SKM-1 (cell line): ENCODE results near the gene LILRB1.
A peak's percentile ranks its signal among the peaks of the same experiment; 100 is the strongest.
"Not testable (repeated sequence)": the region's sequence is repeated elsewhere in the genome, so short reads cannot be mapped to it uniquely, and the experiment has no call there.

Experiments used
- DNase-seq: peaks from one replicate; lab custom pipeline; 2025; ENCODE audit not compliant: unreplicated experiment; lab: John Stamatoyannopoulos, UW

The LILRB1 gene

GRCh38 chr19:54630262-54630661, at the start of gene LILRB1:
LILRB1 (plus strand) TSS chr19:54630484; CDS start chr19:54631074, 590 bp downstream.
- not testable (repeated sequence) for DNase-seq

- no peak for DNase-seq
Observed at GRCh38 chr19:54586397-54586796, 43.9 kb upstream of the LILRB1 start.

DNA sequence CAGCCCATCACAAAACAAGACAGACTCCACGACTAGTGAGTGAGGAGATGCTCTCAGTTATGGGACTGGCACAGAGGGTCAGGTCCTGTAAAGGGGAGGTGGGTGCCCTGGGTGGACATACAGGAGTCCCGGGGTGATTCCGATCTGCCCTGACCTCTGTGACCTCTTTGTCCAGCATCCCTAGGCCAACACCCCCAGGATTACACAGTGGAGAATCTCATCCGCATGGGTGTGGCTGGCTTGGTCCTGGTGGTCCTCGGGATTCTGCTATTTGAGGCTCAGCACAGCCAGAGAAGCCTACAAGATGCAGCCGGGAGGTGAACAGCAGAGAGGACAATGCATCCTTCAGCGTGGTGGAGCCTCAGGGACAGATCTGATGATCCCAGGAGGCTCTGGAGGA, 43.3 kb upstream of the LILRB1 start:
- DNase-seq, result no peak

DNA sequence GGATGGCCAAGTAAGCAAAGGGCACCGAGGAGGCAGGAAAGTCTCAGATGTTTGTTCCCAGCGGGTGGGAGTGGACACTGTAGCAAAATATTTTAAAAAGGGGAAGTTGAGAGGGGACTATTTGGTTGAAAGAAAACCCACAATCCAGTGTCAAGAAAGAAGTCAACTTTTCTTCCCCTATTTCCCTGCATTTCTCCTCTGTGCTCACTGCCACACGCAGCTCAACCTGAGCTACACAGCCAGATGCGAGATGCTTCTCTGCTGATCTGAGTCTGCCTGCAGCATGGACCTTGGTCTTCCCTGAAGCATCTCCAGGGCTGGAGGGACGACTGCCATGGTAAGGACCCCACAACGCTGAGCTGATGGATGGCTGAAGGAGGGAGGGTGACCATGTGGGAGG, 36.8 kb upstream of the LILRB1 start, which contains the start of gene LILRA1:
Gene LILRA1 (plus strand): TSS at position 188 of the 400 bp plus-strand sequence. CDS start 613 bp downstream, outside the sequence.
- peak; percentile 18 for DNase-seq

DNA sequence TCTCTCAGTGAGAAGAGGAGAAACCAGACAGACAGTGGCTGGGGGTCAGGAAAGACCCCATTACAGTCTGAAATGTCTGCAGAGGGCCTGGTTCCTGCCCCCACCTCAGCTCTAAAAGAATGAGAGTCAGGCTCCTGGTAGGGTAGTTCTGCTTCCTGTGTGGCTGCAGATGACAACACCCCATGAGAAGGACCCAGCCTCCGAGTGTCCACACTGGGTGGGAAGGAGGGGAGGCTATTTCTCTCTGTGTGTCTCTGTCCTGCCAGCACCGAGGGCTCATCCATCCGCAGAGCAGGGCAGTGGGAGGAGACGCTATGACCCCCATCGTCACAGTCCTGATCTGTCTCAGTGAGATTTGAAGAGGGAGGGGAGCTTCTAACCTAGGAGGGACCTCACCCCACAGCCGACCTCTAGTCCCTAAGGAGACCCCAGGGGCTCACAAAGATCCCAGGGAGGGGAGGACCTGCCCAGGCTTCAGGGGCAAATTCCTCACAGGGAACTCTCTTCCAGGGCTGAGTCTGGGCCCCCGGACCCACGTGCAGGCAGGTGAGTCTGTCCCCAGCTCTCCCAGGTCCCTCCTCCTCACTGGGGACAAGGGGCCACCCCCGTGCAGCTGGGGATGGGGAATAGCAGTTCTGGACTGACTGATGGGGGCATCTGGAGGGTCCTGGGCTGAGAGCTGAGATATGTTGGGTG, 36.2 kb upstream of the LILRB1 start:
- DNase-seq, result not testable (repeated sequence)

GRCh38 chr19:54594737-54595136, 35.5 kb upstream of the LILRB1 start:
- DNase-seq, result no peak

DNA sequence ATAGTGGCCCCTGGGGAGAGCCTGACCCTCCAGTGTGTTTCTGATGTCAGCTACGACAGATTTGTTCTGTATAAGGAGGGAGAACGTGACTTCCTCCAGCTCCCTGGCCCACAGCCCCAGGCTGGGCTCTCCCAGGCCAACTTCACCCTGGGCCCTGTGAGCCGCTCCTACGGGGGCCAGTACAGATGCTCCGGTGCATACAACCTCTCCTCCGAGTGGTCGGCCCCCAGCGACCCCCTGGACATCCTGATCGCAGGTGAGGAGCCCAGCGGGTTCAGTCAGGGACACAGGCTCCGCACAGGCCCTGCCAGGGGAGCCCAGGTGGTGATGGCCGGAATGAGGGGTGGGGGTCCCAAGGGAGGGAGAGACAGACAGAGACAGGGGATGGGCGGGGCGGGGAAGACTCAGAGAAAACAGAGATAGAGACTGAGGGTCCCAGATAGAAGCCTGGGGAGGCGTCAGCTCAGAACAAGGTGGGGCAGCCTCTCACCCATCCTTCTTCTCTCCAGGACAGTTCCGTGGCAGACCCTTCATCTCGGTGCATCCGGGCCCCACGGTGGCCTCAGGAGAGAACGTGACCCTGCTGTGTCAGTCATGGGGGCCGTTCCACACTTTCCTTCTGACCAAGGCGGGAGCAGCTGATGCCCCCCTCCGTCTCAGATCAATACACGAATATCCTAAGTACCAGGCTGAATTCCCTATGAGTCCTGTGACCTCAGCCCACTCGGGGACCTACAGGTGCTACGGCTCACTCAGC, 34.4 kb upstream of the LILRB1 start:
- DNase-seq, result not testable (repeated sequence)

DNA sequence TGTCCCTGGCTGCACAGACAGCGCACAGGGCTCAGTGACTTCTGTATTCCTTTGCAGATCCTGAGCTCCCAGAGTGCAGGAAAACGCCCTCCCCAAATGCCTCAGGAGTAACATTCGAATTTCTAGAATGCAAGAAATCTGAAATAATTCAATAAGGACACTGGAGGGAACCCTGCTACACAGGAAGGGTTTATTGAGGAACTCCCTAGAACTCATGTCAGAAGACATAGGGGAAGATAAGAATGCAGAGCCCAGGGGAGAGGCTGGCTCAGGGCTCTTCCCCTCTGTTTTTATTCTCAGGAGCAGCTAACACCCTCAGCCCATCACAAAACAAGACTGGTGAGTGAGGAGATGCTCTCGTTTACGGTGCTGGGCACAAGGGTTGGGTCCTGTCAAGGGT, 30.1 kb upstream of the LILRB1 start:
- DNase-seq, result no peak

DNA sequence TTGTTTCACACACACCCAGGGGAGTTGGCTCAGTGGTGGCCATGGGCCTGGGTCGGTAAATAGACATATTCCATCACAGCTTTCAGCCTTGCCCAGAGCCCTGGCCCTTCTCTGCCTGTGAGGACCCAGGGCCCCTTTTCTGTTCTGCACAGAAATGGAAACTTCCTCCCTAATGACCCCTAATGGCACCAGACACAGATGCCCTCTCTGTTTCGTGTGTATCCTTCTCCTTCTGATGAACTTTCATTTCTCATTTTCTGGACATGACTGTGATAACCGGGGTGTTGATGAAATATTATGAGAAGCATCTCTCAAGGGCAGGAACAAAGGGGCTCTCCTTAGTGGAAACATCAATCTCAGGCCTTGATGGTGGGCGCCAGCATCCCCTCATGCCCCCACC, 24.1 kb upstream of the LILRB1 start:
- DNase-seq, result no peak

GRCh38 chr19:54606891-54607784, 23.1 kb upstream of the LILRB1 start:
- no peak for DNase-seq

- no peak for DNase-seq
Observed at GRCh38 chr19:54607785-54608150, 22.5 kb upstream of the LILRB1 start.

DNA sequence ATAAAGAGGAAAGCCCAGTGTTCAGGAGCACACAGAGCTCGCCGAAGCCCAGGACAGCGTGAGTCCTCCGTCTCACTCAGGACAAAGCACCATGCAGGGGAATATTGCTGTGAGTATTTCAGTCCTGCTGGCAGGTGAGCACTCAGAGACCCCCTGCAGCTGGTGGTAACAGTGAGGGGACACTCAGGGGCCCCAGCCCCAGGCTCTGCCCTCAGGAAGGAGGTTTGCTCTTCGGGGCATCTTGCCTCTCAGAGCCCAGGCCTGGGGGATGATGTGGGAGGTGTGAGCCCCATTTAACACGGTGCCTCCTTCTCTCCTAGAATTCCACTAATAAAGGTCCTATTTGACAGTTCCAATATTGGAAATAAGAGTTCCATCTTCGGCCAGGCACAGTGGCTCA, 22.1 kb upstream of the LILRB1 start:
- DNase-seq, result no peak

DNA sequence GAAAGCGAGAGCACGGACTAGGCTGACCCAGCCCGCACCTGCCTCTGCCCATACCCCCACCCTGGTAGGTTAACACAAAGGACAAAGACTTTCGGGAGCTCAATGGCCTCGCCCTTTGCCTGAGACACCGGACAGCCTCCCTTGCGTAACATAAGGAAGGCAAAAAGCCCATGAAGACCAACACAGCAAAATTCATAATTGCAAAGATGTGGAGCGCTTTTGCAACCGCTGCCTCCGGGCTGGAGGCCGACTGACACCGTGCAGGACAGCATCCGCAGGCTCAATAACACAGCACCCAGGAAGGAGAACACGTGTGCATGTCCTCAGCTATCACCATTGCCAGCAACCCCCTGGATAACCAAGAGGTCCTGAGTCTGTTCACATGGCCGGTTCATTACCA, 21.5 kb upstream of the LILRB1 start:
- no peak for DNase-seq

DNA sequence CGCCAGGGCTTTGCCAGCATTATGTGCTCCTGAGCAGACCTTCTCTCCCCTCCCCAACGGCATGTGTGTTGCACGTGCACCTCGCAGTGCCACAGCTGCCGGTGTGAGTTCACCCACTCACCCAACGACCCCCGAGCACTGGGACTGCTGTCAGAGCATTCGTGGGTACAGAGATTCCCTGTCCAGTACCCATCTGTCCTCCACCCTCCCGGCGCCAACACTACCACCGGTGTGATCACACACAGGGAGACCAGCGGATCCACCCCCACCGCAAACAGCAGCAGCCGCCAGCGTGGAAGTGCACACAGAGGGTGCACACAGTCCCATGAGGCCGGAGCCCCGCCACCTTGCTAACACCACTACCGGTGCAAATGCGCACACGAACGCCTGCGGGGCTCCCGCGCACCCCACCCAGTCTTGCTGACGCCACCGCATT, 20.9 kb upstream of the LILRB1 start:
- DNase-seq, result no peak

DNA sequence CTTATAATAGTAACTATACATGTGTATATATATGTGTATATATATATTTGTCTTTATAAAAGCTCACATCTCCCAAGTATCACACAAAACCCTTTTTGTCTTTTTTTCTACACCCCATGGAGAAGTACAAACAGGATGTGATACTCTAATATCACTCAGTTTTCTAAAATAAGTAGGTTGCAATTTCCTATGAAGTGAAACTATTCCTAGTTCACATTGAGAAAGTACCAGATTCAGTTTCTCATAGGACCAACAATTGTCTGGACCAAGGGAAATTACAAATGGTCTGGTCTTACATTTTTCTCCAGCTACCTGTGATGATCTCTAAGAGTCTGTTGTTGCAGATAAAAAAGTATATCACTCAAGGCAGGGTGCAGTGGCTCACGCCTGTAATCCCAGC, 17.9 kb upstream of the LILRB1 start:
- DNase-seq, result no peak

DNA sequence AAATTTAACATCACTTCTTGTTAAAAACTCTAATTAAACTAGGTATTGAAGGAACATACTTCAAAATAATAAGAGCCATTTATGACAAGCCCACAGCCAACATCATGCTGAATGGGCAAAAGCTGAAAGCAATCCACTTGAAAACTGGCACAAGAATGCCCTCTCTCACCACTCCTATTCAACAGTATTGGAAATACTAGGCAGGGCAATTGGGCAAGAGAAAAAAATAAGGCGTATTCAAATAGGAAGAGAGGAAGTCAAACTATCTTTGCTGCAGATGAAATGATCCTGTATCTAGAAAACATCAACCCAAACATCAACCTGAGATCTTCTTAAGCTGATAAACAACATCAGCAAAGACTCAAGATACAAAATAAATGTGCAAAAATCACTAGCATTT, 15.6 kb upstream of the LILRB1 start:
- no peak for DNase-seq

DNA sequence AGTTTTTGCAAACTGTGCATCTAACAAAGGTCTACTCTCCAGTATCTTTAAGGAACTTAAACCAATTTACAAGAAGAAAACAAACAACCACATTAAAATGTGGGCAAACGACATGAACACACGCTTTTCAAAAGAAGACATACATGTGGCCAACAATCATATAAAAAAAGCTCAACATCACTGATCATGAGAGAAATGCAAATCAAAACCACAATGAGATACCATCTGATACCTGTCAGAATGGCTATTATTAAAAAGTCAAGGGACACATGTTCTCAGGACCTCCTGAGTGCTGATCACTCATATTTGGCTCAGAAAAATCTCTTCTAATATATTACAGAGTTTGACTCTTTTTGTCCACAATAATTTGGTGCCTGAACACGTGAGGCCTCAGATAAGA, 14.2 kb upstream of the LILRB1 start:
- no peak for DNase-seq

DNA sequence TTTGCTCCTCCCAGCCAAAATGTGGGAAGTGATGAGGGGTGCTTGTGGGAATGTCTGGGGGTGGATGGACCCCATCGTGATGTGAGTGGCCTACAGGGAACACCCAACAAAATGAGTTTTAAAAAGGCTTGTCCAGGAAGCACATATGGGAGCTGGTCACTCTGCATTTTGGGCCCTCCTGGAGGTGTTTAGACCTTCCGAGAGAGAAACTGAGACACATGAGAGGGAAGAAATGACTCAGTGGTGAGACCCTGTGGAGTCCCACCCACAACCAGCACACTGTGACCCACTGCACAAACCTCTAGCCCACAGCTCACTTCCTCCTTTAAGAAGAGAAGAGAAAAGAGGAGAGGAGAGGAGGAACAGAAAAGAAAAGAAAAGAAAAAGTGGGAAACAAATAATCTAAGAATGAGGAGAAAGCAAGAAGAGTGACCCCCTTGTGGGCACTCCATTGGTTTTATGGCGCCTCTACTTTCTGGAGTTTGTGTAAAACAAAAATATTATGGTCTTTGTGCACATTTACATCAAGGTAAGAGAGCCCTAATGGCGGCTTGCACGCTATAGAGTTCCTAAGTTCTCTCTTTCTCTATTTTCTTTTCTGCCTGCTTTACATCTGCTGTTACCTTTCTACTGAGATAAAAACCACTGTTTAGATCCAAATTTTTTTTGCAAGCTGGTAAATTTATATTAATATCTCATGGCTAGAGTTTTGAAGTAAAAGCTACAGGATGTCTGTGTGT, 13.3 kb upstream of the LILRB1 start:
- no peak for DNase-seq

- DNase-seq, result no peak
Observed at GRCh38 chr19:54620464-54620863, 9.8 kb upstream of the LILRB1 start.

GRCh38 chr19:54622431-54622830, 7.9 kb upstream of the LILRB1 start:
- no peak for DNase-seq

DNA sequence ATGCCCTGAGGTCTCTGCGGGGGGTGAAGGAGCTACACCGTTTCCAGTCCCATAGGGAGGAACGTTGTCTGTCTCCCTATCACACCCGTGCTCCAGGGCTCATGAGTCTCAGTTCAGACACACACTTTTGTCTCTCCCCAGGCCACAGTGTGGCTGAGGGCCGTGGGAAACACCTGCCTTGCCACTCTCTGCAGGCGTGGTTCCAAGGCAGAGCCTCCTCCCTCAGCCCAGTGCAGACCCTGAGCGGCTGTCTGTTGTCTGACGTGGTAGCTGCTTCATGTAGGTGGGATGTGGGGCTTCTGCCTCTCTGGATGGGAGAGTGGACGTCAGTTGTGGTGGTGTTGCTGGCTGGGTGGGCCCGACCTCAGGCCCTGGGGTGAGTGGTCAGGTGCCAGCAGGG, 6.0 kb upstream of the LILRB1 start:
- DNase-seq, result not testable (repeated sequence)
